WERI-Rb-1 (cell line): ENCODE measurements around the gene RCBTB2.

Experiments used
- DNase-seq: peaks from one replicate; pipeline ENCODE4 v3.0.0-alpha.2; 2020
- H3K27ac ChIP-seq: fragments of 250-450 bp; sonication (Bioruptor Pico); 2 replicates; pipeline ENCODE4 v1.5.1; 2020; ENCODE audit warnings: mild to moderate bottlenecking, moderate library complexity
- H3K27me3 ChIP-seq: fragments of 250-450 bp; sonication (Bioruptor Pico); 2 replicates; pipeline ENCODE4 v1.5.1; 2021; ENCODE audit warnings: mild to moderate bottlenecking, low read depth, moderate library complexity; ENCODE audit not compliant: insufficient read depth, severe bottlenecking
- H3K36me3 ChIP-seq: fragments of 250-450 bp; sonication (Bioruptor Pico); 2 replicates; pipeline ENCODE4 v1.5.1; 2020; ENCODE audit warnings: mild to moderate bottlenecking, moderate library complexity
- H3K4me3 ChIP-seq: 2 replicates; pipeline ENCODE4 v1.5.1; 2011; ENCODE audit warnings: low read depth, mild to moderate bottlenecking, control low read depth, low read length
- H3K9me3 ChIP-seq: fragments of 250-450 bp; sonication (Bioruptor Pico); 2 replicates; pipeline ENCODE4 v1.5.1; 2021; ENCODE audit warnings: mild to moderate bottlenecking, moderate library complexity; ENCODE audit not compliant: severe bottlenecking
- TF ChIP-seq, protein P1 (sequence below): IDR thresholded peaks from 2 replicates; pipeline ENCODE4 v1.5.1; 2011; ENCODE audit warnings: low read depth, mild to moderate bottlenecking, control low read depth, inconsistent platforms, low read length

Gene RCBTB2

DNA sequence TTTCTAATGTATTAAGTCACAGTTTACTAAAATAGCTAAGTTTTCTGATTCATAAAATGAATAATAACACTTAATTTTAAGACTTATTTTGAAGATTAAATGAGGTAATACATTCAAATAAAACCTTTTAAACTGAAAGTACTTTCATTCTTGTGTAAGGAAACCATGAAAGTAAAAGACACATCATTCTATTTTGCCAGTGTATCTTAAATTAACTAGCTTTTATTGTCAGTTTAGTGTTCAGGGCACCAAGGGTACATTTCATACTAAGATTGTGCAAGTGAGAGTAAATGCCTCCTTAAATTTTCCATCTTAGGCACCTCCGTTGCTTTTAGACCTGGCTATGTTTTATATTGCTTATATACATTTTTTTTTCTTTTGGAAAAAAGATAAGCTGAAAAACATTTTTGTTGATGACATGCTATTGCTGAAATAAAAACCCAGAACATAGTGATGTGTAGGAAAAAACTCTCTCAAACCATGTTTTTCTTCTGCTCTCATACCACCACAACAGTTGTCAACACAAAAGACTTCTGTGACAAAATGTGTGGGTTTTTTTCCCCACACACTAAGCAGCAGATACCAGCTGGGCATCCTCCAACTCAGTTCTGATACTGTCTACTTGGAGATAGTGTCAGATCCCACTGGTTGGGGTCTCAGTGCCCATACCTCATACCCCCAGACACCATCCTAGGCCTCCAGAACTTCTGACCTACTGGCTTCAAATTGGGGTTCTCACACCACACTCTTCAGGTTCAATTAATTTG, 89.3 kb downstream of the RCBTB2 start:
- H3K9me3 ChIP-seq, result no peaks in the 10 kb centered on the region
- H3K27ac ChIP-seq, result no peak overlapping the region
- no peak for DNase-seq
- TF ChIP-seq, protein P1, sequence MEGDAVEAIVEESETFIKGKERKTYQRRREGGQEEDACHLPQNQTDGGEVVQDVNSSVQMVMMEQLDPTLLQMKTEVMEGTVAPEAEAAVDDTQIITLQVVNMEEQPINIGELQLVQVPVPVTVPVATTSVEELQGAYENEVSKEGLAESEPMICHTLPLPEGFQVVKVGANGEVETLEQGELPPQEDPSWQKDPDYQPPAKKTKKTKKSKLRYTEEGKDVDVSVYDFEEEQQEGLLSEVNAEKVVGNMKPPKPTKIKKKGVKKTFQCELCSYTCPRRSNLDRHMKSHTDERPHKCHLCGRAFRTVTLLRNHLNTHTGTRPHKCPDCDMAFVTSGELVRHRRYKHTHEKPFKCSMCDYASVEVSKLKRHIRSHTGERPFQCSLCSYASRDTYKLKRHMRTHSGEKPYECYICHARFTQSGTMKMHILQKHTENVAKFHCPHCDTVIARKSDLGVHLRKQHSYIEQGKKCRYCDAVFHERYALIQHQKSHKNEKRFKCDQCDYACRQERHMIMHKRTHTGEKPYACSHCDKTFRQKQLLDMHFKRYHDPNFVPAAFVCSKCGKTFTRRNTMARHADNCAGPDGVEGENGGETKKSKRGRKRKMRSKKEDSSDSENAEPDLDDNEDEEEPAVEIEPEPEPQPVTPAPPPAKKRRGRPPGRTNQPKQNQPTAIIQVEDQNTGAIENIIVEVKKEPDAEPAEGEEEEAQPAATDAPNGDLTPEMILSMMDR, result no peak
- no peaks in the 10 kb centered on the region for H3K36me3 ChIP-seq
- H3K4me3 ChIP-seq, result no peak overlapping the region
- H3K27me3 ChIP-seq, result no peaks in the 10 kb centered on the region
